Gastrocnemius medialis (tissue), 4 donors: Measurements from ENCODE around the gene EDARADD. TPM values are rescaled to one million over a fixed set of nuclear protein-coding genes. Genes with fewer than 3 reads are reported as not detected.

Experiments
- ATAC-seq, 2 donors: fragments of 150-250 bp; one replicate each; pipeline ENCODE4 v1.9.1; 2016
- DNase-seq, 2 donors: peaks; one replicate each; pipeline ENCODE4 v3.0.0-alpha.2; 2019
- H3K27ac ChIP-seq, 4 donors: fragments of 200-600 bp; sonication (generic); 1 replicate in 1 of 4; 2 replicates in 3 of 4; pipeline ENCODE4 v1.5.1; 2016 to 2018; ENCODE audit warnings: mild to moderate bottlenecking in 2 of 4, moderate library complexity in 1 of 4
- H3K27me3 ChIP-seq, 3 donors: fragments of 200-600 bp; sonication (generic) in 2 of 3; 1 replicate in 1 of 3; 2 replicates in 2 of 3; pipeline versions ENCODE4 v1.5.1 to v1.6.0; 2016 to 2019; ENCODE audit warnings: mild to moderate bottlenecking in 1 of 3, moderate library complexity in 1 of 3
- H3K36me3 ChIP-seq, 2 donors: fragments of 200-600 bp; sonication (generic) in 1 of 2; one replicate each; pipeline ENCODE4 v1.5.1; 2017 to 2018
- H3K4me1 ChIP-seq, 2 donors: fragments of 200-600 bp; sonication (generic) in 1 of 2; one replicate each; pipeline ENCODE4 v1.5.1; 2016 to 2017; ENCODE audit warnings: mild to moderate bottlenecking in 2 of 2
- H3K4me3 ChIP-seq, 4 donors: fragments of 200-600 bp; sonication (generic) in 3 of 4; 1 replicate in 1 of 4; 2 replicates in 3 of 4; pipeline ENCODE4 v1.5.1; 2016 to 2019; ENCODE audit warnings: mild to moderate bottlenecking in 2 of 4
- H3K9me3 ChIP-seq, 3 donors: fragments of 200-600 bp; sonication (generic) in 2 of 3; 1 replicate in 1 of 3; 2 replicates in 2 of 3; pipeline ENCODE4 v1.5.1; 2016 to 2019
- POLR2A ChIP-seq, 2 donors: fragments of 450-650 bp; IDR thresholded peaks; one replicate each; pipeline ENCODE4 v1.6.1; 2017; ENCODE audit warnings: antibody characterized with exemption in 2 of 2, mild to moderate bottlenecking in 2 of 2, moderate library complexity in 2 of 2
- in situ Hi-C, 4 donors: fragments of 200-750 bp; cut with MboI; loops; one replicate each; pipeline versions ENCODE4 v1.15.0 to v1.8.0; 2017; ENCODE audit warnings: low sequenced_read_pairs in 4 of 4
- intact Hi-C: fragments of 100-400 bp; cut with DNase I; formaldehyde crosslinking; loops from one replicate; pipeline ENCODE4 v1.15.1; 2023; ENCODE audit warnings: low total_unique reads
- total RNA-seq, 4 donors: library from RNA; depleted of rRNA; stranded (reverse); fragments of >200 nt; gene quantifications; one replicate each; pipeline versions ENCODE4 v1.1.0 to v1.2.3, GENCODE V29; 2016
- TF ChIP-seq, protein P1 (sequence below), 5 experiments: fragments of 450-650 bp in 3 of 5; fragments of 200-600 bp in 2 of 5; sonication (generic) in 2 of 5; IDR thresholded peaks in 4 of 5; conservative IDR thresholded peaks in 1 of 5; 1 replicate in 4 of 5; 2 replicates in 1 of 5; pipeline ENCODE4 v1.5.1; 2016 to 2019; ENCODE audit warnings: antibody characterized with exemption in 5 of 5, mild to moderate bottlenecking in 3 of 5, moderate library complexity in 3 of 5

Gene EDARADD
- total RNA-seq, 4 donors from 2014 or later, result not detected

- Histone ChIP-seq H3K4me1 (no peaks in the 10 kb centered on the region), H3K9me3 (no peaks in the 10 kb centered on the region), H3K27me3 (peaks cover 2 to 7% (median 3%) of the 10 kb centered on the region in 3 donors), H3K27ac (no peak overlapping the region), H3K4me3 (no peak overlapping the region), H3K36me3 (no peaks in the 10 kb centered on the region)
- intact Hi-C loops, result no loop called here
- no peak for TF ChIP-seq POLR2A (IDR thresholded peaks at IDR 0.05)
- TF ChIP-seq, protein P1, sequence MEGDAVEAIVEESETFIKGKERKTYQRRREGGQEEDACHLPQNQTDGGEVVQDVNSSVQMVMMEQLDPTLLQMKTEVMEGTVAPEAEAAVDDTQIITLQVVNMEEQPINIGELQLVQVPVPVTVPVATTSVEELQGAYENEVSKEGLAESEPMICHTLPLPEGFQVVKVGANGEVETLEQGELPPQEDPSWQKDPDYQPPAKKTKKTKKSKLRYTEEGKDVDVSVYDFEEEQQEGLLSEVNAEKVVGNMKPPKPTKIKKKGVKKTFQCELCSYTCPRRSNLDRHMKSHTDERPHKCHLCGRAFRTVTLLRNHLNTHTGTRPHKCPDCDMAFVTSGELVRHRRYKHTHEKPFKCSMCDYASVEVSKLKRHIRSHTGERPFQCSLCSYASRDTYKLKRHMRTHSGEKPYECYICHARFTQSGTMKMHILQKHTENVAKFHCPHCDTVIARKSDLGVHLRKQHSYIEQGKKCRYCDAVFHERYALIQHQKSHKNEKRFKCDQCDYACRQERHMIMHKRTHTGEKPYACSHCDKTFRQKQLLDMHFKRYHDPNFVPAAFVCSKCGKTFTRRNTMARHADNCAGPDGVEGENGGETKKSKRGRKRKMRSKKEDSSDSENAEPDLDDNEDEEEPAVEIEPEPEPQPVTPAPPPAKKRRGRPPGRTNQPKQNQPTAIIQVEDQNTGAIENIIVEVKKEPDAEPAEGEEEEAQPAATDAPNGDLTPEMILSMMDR (IDR thresholded peaks at IDR 0.05 in 4 of 5, conservative IDR thresholded peaks at IDR 0.05 in 1 of 5), result no peak
- DNase-seq (no peak), ATAC-seq (no peak)
- in situ Hi-C loops, result no loop called here
These were observed 4.8 kb upstream of the EDARADD start for GRCh38 chr1:236389253-236389652.

- no peak for TF ChIP-seq POLR2A (IDR thresholded peaks at IDR 0.05)
- TF ChIP-seq, protein P1 (IDR thresholded peaks at IDR 0.05 in 4 of 5, conservative IDR thresholded peaks at IDR 0.05 in 1 of 5), result no peak
- ATAC-seq, result no peak
- intact Hi-C loops (no loop called here), in situ Hi-C loops (no loop called here)
- H3K36me3 ChIP-seq, result no peaks in the 10 kb centered on the region
- H3K9me3 ChIP-seq, result no peaks in the 10 kb centered on the region
- no peak overlapping the region for H3K27ac ChIP-seq
- H3K4me1 ChIP-seq, result peaks cover 0 to 3% of the 10 kb centered on the region in 2 donors
- peaks cover 7 to 21% (median 13%) of the 10 kb centered on the region in 3 donors for H3K27me3 ChIP-seq
- H3K4me3 ChIP-seq, result no peak overlapping the region
- no peak for DNase-seq
These were observed 3.1 kb upstream of the EDARADD start for GRCh38 chr1:236391008-236391407.

DNA sequence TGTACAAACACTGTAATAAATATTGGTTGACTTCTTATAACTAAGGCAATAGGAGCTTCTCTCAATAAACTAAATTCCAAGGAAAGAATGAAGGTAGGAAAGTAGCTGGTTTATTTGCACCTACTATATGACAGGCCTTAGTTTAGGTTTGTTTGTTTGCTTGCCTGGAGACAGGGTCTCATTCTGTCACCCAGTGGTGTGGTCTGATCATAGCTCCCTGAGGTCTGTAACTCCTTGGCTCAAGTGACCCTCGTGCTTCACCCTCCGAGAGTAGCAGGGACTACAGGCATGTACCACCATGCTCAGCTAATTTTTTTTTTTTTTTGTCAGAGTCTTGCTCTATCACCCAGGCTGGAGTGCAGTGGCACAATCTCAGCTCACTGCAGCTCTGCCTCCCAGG, 1.9 kb upstream of the EDARADD start:
- Histone ChIP-seq H3K9me3 (no peaks in the 10 kb centered on the region), H3K27me3 (peaks cover 13 to 33% (median 19%) of the 10 kb centered on the region in 3 donors), H3K4me1 (peaks cover 0 to 3% of the 10 kb centered on the region in 2 donors), H3K27ac (no peak overlapping the region), H3K36me3 (no peaks in the 10 kb centered on the region), H3K4me3 (no peak overlapping the region)
- in situ Hi-C loops, result no loop called here
- ATAC-seq, result no peak
- DNase-seq, result no peak
- intact Hi-C loops, result no loop called here
- TF ChIP-seq POLR2A (IDR thresholded peaks at IDR 0.05), result no peak
- TF ChIP-seq, protein P1 (IDR thresholded peaks at IDR 0.05 in 4 of 5, conservative IDR thresholded peaks at IDR 0.05 in 1 of 5), result no peak

GRCh38 chr1:236394879-236395229, 768 bp downstream of the EDARADD start:
- intact Hi-C loops (no loop called here), in situ Hi-C loops (no loop called here)
- H3K9me3 ChIP-seq, result no peaks in the 10 kb centered on the region
- ATAC-seq (no peak), DNase-seq (no peak)
- H3K4me1 ChIP-seq, result peaks cover 0 to 3% of the 10 kb centered on the region in 2 donors
- no peaks in the 10 kb centered on the region for H3K36me3 ChIP-seq
- peaks cover 19 to 44% (median 29%) of the 10 kb centered on the region in 3 donors for H3K27me3 ChIP-seq
- TF ChIP-seq, protein P1 (IDR thresholded peaks at IDR 0.05 in 4 of 5, conservative IDR thresholded peaks at IDR 0.05 in 1 of 5), result no peak
- TF ChIP-seq POLR2A (IDR thresholded peaks at IDR 0.05), result no peak
- peak overlapping the region; percentile 47 to 59 (median 50) for H3K4me3 ChIP-seq
- no peak overlapping the region for H3K27ac ChIP-seq
